Neural cell (in vitro differentiated cells): ENCODE results near the gene SDC3. TPM values are rescaled to one million over a fixed set of nuclear protein-coding genes. Genes with fewer than 3 reads are reported as not detected.

Experiments used
- H2AFZ ChIP-seq: fragments of 200-600, 300-800 bp; sonication (generic), shearing (Covaris generic); 2 replicates; pipeline ENCODE4 v1.6.0; 2014; ENCODE audit warnings: low read depth, mild to moderate bottlenecking, antibody characterized with exemption, low read length, moderate library complexity
- H3F3A ChIP-seq: fragments of 200-600 bp; shearing (Covaris generic); 2 replicates; pipeline ENCODE4 v1.6.1; 2016; ENCODE audit warnings: mild to moderate bottlenecking, moderate library complexity, mixed read lengths, antibody characterized with exemption, low read length; ENCODE audit not compliant: insufficient read depth, poor library complexity, severe bottlenecking
- H3K27ac ChIP-seq: fragments of 200-600, 300-800 bp; sonication (generic), shearing (Covaris generic); 2 replicates; pipeline ENCODE4 v1.5.1; 2014; ENCODE audit warnings: mild to moderate bottlenecking, low read length, moderate library complexity
- H3K27me3 ChIP-seq: fragments of 300-800, 200-600 bp; sonication (generic), shearing (Covaris generic); 2 replicates; pipeline ENCODE4 v1.6.0; 2014; ENCODE audit warnings: mild to moderate bottlenecking, low read depth, low read length, moderate library complexity; ENCODE audit not compliant: insufficient read depth
- H3K36me3 ChIP-seq: fragments of 300-800, 200-600 bp; sonication (generic), shearing (Covaris generic); 2 replicates; pipeline ENCODE4 v1.5.1; 2014; ENCODE audit warnings: mild to moderate bottlenecking, antibody characterized with exemption, low read length, moderate library complexity; ENCODE audit not compliant: insufficient read depth
- H3K4me2 ChIP-seq: fragments of 300-800, 200-600 bp; sonication (generic), shearing (Covaris generic); 2 replicates; pipeline ENCODE4 v1.6.0; 2014; ENCODE audit warnings: mild to moderate bottlenecking, low read length
- H3K4me3 ChIP-seq: fragments of 300-800, 200-600 bp; sonication (generic), shearing (Covaris generic); 2 replicates; pipeline ENCODE4 v1.5.1; 2014; ENCODE audit warnings: mild to moderate bottlenecking, low read length, moderate library complexity
- H3K79me2 ChIP-seq: fragments of 200-600 bp; shearing (Covaris generic); replicated peaks from 2 replicates; pipeline ENCODE4 v1.6.0; 2014; ENCODE audit warnings: mild to moderate bottlenecking, low read length, moderate library complexity; ENCODE audit not compliant: insufficient read depth
- H3K9ac ChIP-seq: fragments of 300-800, 200-600 bp; sonication (generic), shearing (Covaris generic); 2 replicates; pipeline ENCODE4 v1.6.1; 2016; ENCODE audit warnings: mild to moderate bottlenecking, low read length, mixed read lengths
- H3K9me2 ChIP-seq: fragments of 200-600 bp; shearing (Covaris generic); 2 replicates; pipeline ENCODE4 v1.6.1; 2016; ENCODE audit warnings: mild to moderate bottlenecking, low read length, mixed read lengths; ENCODE audit not compliant: insufficient read depth
- H3K9me3 ChIP-seq: fragments of 200-600, 300-800 bp; sonication (generic), shearing (Covaris generic); 2 replicates; pipeline ENCODE4 v1.6.1; 2016; ENCODE audit warnings: mild to moderate bottlenecking, mixed run types, low read length, moderate library complexity, mixed read lengths
- H4K20me1 ChIP-seq: fragments of 200-600 bp; shearing (Covaris generic); 2 replicates; pipeline ENCODE4 v1.6.1; 2016; ENCODE audit warnings: mild to moderate bottlenecking, mixed run types; ENCODE audit not compliant: insufficient read depth
- CTCF ChIP-seq: fragments of 450-650 bp; IDR thresholded peaks from 2 replicates; pipeline ENCODE4 v1.5.1; 2014; ENCODE audit warnings: antibody characterized with exemption, mild to moderate bottlenecking, moderate library complexity; ENCODE audit not compliant: poor library complexity, severe bottlenecking
- EP300 ChIP-seq: fragments of 450-650 bp; conservative IDR thresholded peaks from 2 replicates; pipeline ENCODE4 v1.6.1; 2014; ENCODE audit warnings: antibody characterized with exemption, mild to moderate bottlenecking, moderate library complexity; ENCODE audit not compliant: poor library complexity, severe bottlenecking
- EZH2 ChIP-seq: fragments of 200-600, 300-800 bp; shearing (Covaris generic), sonication (generic); IDR thresholded peaks from 2 replicates; pipeline ENCODE4 v1.6.1; 2014; ENCODE audit warnings: antibody characterized with exemption, low read length, borderline replicate concordance, mild to moderate bottlenecking; ENCODE audit not compliant: insufficient read depth, poor library complexity, severe bottlenecking
- MXI1 ChIP-seq: fragments of 450-650 bp; conservative IDR thresholded peaks from 2 replicates; pipeline ENCODE4 v1.6.1; 2014; ENCODE audit warnings: antibody characterized with exemption, mild to moderate bottlenecking; ENCODE audit not compliant: poor library complexity, severe bottlenecking
- POLR2AphosphoS5 ChIP-seq: IDR thresholded peaks from 2 replicates; pipeline ENCODE4 v1.6.1; 2012
- RAD21 ChIP-seq: fragments of 450-650 bp; conservative IDR thresholded peaks from 2 replicates; pipeline ENCODE4 v1.6.1; 2014; ENCODE audit warnings: antibody characterized with exemption, mild to moderate bottlenecking, moderate library complexity
- REST ChIP-seq: IDR thresholded peaks from 2 replicates; pipeline ENCODE4 v1.6.1; 2012; ENCODE audit warnings: borderline replicate concordance
- SMC3 ChIP-seq: fragments of 450-650 bp; conservative IDR thresholded peaks from 2 replicates; pipeline ENCODE4 v1.6.1; 2014; ENCODE audit warnings: antibody characterized with exemption, mild to moderate bottlenecking, moderate library complexity; ENCODE audit not compliant: poor library complexity
- TAF1 ChIP-seq: IDR thresholded peaks from 2 replicates; pipeline ENCODE4 v1.6.1; 2012; ENCODE audit warnings: low read depth
- polyA plus RNA-seq: library from polyadenylated mRNA; depleted of rRNA; stranded (reverse); fragments of >200 nt; gene quantifications from 2 replicates; pipeline ENCODE4 v1.2.3, GENCODE V29; 2014

Gene SDC3
- polyA plus RNA-seq, 1 donor from 2014 or later: 55.2 TPM

- Histone ChIP-seq H3K27ac (no peak overlapping the region), H3K36me3 (peaks cover 28% of the 10 kb centered on the region), H3K4me3 (no peak overlapping the region), H3K9me2 (no peaks in the 10 kb centered on the region), H3F3A (no peaks in the 10 kb centered on the region), H4K20me1 (no peaks in the 10 kb centered on the region), H3K79me2 (peaks cover 6% of the 10 kb centered on the region), H3K4me2 (no peak overlapping the region), H3K9me3 (no peaks in the 10 kb centered on the region), H3K27me3 (no peaks in the 10 kb centered on the region), H2AFZ (no peak overlapping the region), H3K9ac (no peak overlapping the region)
- no peak for TF ChIP-seq REST
- TF ChIP-seq CTCF: no peak
- no peak for TF ChIP-seq TAF1
- TF ChIP-seq MXI1: no peak
- no peak for TF ChIP-seq EP300
- TF ChIP-seq POLR2AphosphoS5: no peak
- TF ChIP-seq EZH2: no peak
- no peak for TF ChIP-seq SMC3
- TF ChIP-seq RAD21: no peak
Measured at GRCh38 chr1:30952098-30952497, 43.5 kb upstream of the SDC3 start.

GRCh38 chr1:30950700-30951099 lies 42.1 kb upstream of the SDC3 start:
- Histone ChIP-seq H3F3A (no peaks in the 10 kb centered on the region), H4K20me1 (no peaks in the 10 kb centered on the region), H3K4me3 (no peak overlapping the region), H3K9me2 (no peaks in the 10 kb centered on the region), H3K4me2 (no peak overlapping the region), H3K79me2 (peaks cover 7% of the 10 kb centered on the region), H3K9me3 (no peaks in the 10 kb centered on the region), H3K36me3 (peaks cover 25% of the 10 kb centered on the region), H3K27me3 (no peaks in the 10 kb centered on the region), H3K9ac (no peak overlapping the region), H2AFZ (no peak overlapping the region), H3K27ac (no peak overlapping the region)
- TF ChIP-seq EZH2: no peak
- no peak for TF ChIP-seq RAD21
- no peak for TF ChIP-seq CTCF
- TF ChIP-seq EP300: no peak
- no peak for TF ChIP-seq POLR2AphosphoS5
- no peak for TF ChIP-seq REST
- no peak for TF ChIP-seq TAF1
- no peak for TF ChIP-seq MXI1
- no peak for TF ChIP-seq SMC3
